Ovary (tissue), 9 donors: ENCODE data around the gene SEPTIN5. TPM values are rescaled to one million over a fixed set of nuclear protein-coding genes. Genes with fewer than 3 reads are reported as not detected.
"Not testable (repeated sequence)": the region's sequence is repeated elsewhere in the genome, so short reads cannot be mapped to it uniquely, and the experiment has no call there.

ENCODE experiments used
- DNase-seq, 5 donors: peaks; one replicate each; pipeline ENCODE4 v3.0.0-alpha.2; 2019 to 2020
- H3K27ac ChIP-seq, 2 donors: fragments of 200-600 bp; one replicate each; pipeline versions ENCODE4 v1.5.1 to v1.8.0; 2019 to 2022
- H3K27me3 ChIP-seq: fragments of 200-600 bp; one replicate; pipeline ENCODE4 v1.8.0; 2022
- H3K36me3 ChIP-seq: fragments of 200-600 bp; sonication (generic); one replicate; pipeline ENCODE4 v1.5.1; 2019
- H3K4me1 ChIP-seq: one replicate; pipeline ENCODE4 v1.8.1; 2013; ENCODE audit warnings: mild to moderate bottlenecking, moderate library complexity; ENCODE audit not compliant: insufficient read depth
- H3K4me3 ChIP-seq: fragments of 200-600 bp; sonication (generic); one replicate; pipeline ENCODE4 v1.5.1; 2017
- H3K9me3 ChIP-seq, 2 donors: fragments of 200-600 bp in 1 of 2; sonication (generic) in 1 of 2; one replicate each; pipeline versions ENCODE4 v1.5.1 to v1.8.1; 2013 to 2019; ENCODE audit warnings: mild to moderate bottlenecking in 1 of 2, moderate library complexity in 1 of 2
- EP300 ChIP-seq: sonication (generic); formaldehyde crosslinking; IDR thresholded peaks from one replicate; pipeline ENCODE4 v1.6.1; 2017; ENCODE audit warnings: antibody characterized with exemption
- POLR2A ChIP-seq: fragments of 450-650 bp; IDR thresholded peaks from one replicate; pipeline ENCODE4 v1.6.1; 2017; ENCODE audit warnings: antibody characterized with exemption, mild to moderate bottlenecking, moderate library complexity
- WGBS, 3 donors: extraction: QIAGEN DNeasy Blood & Tissue Kit in 1 of 3; methylation state at CpG; one replicate each; pipeline versions ENCODE4 v1.1.5 to v1.1.7; 2013 to 2017; 5-methylcytosine and 5-hydroxymethylcytosine counted together
- intact Hi-C, 4 donors: fragments of 100-400 bp; cut with DNase I; formaldehyde crosslinking; loops; one replicate each; pipeline versions ENCODE4 v1.11.0 to v1.15.1; 2022 to 2023
- polyA plus RNA-seq, 2 donors: library from polyadenylated mRNA; stranded (reverse); fragments of 200-250 nt in 1 of 2; fragments of 350-450 nt in 1 of 2; fragmentation: Illumina TruSeq in 1 of 2; extraction: RNeasy Lipid Tissue Mini Kit (QIAGEN cat#74804) in 1 of 2; gene quantifications; one replicate each; pipeline ENCODE4 v1.2.3, GENCODE V29; 2013 to 2014
- total RNA-seq, 7 donors: library from RNA; depleted of rRNA in 2 of 7; stranded (reverse); fragments of >200 nt in 2 of 7; fragmentation: NEBNext Ultra II Directional in 3 of 7; extraction: Animal tissue kit (Norgen Biotek cat#: 25700) in 3 of 7; gene quantifications; one replicate each; pipeline versions ENCODE4 v1.1.0 to v1.2.4, GENCODE V29; 2016 to 2023
- TF ChIP-seq, protein P1 (sequence below), 3 donors: fragments of 450-650 bp in 2 of 3; fragments of 200-600 bp in 1 of 3; IDR thresholded peaks; one replicate each; pipeline versions ENCODE4 v1.5.1 to v1.8.0; 2016 to 2022; ENCODE audit warnings: antibody characterized with exemption in 3 of 3, mild to moderate bottlenecking in 1 of 3
- donor health status: DM: no; HTN: no; CAD: no; lungs with moderate emphysema.
- donor health status: DM: no; HTN: no; CAD: no.
- donor health status: Bipolar disorder and iron deficiency.
- donor health status: DM: yes; HTN: yes; CAD: no.
- donor health status: DM: no; HTN: no; CAD: no.
- donor health status: DM: yes; HTN: yes; CAD: no.

Gene SEPTIN5
- total and polyA plus RNA-seq, 9 donors: 21.0 to 55.0 (median 30.9) TPM

GRCh38 chr22:19696504-19697276 is 17.6 kb upstream of the SEPTIN5 start:
- Histone ChIP-seq H3K36me3 (no peaks in the 10 kb centered on the region), H3K27ac (no peak overlapping the region), H3K9me3 (no peaks in the 10 kb centered on the region), H3K27me3 (no peaks in the 10 kb centered on the region), H3K4me3 (no peak overlapping the region), H3K4me1 (no peaks in the 10 kb centered on the region)
- 84 to 95% (median 91%) methylated on average over 2 of the region's 2 CpGs for WGBS, 3 donors
- intact Hi-C loops: no loop called here
- DNase-seq: no peak
- TF ChIP-seq EP300 (no peak), POLR2A (no peak)
- TF ChIP-seq, protein P1, sequence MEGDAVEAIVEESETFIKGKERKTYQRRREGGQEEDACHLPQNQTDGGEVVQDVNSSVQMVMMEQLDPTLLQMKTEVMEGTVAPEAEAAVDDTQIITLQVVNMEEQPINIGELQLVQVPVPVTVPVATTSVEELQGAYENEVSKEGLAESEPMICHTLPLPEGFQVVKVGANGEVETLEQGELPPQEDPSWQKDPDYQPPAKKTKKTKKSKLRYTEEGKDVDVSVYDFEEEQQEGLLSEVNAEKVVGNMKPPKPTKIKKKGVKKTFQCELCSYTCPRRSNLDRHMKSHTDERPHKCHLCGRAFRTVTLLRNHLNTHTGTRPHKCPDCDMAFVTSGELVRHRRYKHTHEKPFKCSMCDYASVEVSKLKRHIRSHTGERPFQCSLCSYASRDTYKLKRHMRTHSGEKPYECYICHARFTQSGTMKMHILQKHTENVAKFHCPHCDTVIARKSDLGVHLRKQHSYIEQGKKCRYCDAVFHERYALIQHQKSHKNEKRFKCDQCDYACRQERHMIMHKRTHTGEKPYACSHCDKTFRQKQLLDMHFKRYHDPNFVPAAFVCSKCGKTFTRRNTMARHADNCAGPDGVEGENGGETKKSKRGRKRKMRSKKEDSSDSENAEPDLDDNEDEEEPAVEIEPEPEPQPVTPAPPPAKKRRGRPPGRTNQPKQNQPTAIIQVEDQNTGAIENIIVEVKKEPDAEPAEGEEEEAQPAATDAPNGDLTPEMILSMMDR (IDR thresholded peaks at IDR 0.05): no peak

GRCh38 chr22:19697871-19698270 is 16.4 kb upstream of the SEPTIN5 start:
- H3K9me3 ChIP-seq, intact Hi-C loops, H3K27me3 ChIP-seq, DNase-seq, H3K4me3 ChIP-seq, H3K36me3 ChIP-seq, H3K4me1 ChIP-seq, H3K27ac ChIP-seq: not testable (repeated sequence)
- WGBS, 3 donors: 75 to 79% (median 76%) methylated on average over 1 of the region's 1 CpG

GRCh38 chr22:19700790-19701419 is 13.4 kb upstream of the SEPTIN5 start:
- Histone ChIP-seq H3K27me3 (no peaks in the 10 kb centered on the region), H3K9me3 (no peaks in the 10 kb centered on the region), H3K27ac (no peak overlapping the region), H3K36me3 (no peaks in the 10 kb centered on the region), H3K4me3 (no peak overlapping the region), H3K4me1 (no peaks in the 10 kb centered on the region)
- DNase-seq: no peak
- TF ChIP-seq, protein P1 (IDR thresholded peaks at IDR 0.05): no peak
- TF ChIP-seq POLR2A: no peak
- no peak for TF ChIP-seq EP300
- WGBS, 3 donors: 87 to 90% (median 88%) methylated on average over 6 of the region's 6 CpGs
- intact Hi-C loops: no loop called here

DNA sequence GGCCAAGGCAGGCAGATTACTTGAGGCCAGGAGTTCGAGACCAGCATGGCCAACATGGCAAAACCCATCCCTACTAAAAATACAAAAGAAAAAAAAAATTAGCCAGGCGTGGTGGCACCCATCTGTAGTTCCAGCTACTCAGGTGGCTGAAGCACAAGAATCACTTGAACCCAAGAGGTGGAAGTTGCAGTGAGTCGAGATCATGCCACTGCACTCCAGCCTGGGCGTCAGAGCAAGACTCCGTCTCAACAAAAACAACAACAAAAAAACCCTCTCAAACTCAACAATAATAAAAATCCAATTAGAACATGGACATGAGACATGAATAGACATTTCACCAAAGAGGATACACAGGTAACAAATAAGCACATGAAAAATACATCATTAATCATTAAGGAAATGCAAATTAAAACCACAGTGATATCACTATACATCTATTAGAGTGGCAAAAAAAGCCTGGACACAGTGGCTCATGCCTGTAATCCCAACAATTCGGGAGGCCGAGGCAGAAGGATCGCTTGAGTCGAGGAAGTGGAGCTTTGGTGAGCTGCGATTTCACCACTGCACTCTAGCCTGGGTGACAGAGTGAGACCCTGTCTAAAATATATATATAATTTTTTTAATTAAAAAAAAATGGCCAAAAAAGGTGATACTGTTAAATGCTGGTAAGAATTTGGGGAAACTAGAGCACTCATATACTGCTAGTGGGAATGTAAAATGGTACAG is 12.7 kb upstream of the SEPTIN5 start:
- Histone ChIP-seq H3K9me3 (no peaks in the 10 kb centered on the region), H3K4me3 (no peak overlapping the region), H3K4me1 (no peaks in the 10 kb centered on the region), H3K36me3 (no peaks in the 10 kb centered on the region), H3K27ac (no peak overlapping the region), H3K27me3 (no peaks in the 10 kb centered on the region)
- TF ChIP-seq POLR2A (no peak), EP300 (no peak)
- TF ChIP-seq, protein P1 (IDR thresholded peaks at IDR 0.05): no peak
- intact Hi-C loops: no loop called here
- no peak for DNase-seq
- WGBS, 3 donors: 78 to 85% (median 84%) methylated on average over 10 of the region's 10 CpGs
